Prostate gland (tissue), 2 donors: ENCODE data around the gene SMIM20. TPM values are rescaled to one million over a fixed set of nuclear protein-coding genes. Genes with fewer than 3 reads are reported as not detected.

ENCODE experiments used
- DNase-seq: peaks from one replicate; pipeline ENCODE4 v3.0.0-alpha.2; 2019; ENCODE audit warnings: low spot score
- H3K27ac ChIP-seq, 2 donors: fragments of 200-600 bp; sonication (generic); 2 replicates each; pipeline ENCODE4 v1.5.1; 2017 to 2019
- H3K27me3 ChIP-seq: fragments of 200-600 bp; sonication (generic); replicated peaks from 2 replicates; pipeline ENCODE4 v1.5.1; 2019; ENCODE audit not compliant: insufficient read depth
- H3K36me3 ChIP-seq, 2 donors: fragments of 200-600 bp; sonication (generic); 1 replicate in 1 of 2; 2 replicates in 1 of 2; pipeline versions ENCODE4 v1.5.1 to v1.8.1; 2017 to 2019
- H3K4me1 ChIP-seq: fragments of 200-600 bp; sonication (generic); replicated peaks from 2 replicates; pipeline ENCODE4 v1.5.1; 2019
- H3K4me3 ChIP-seq, 2 donors: fragments of 200-600 bp; sonication (generic); 2 replicates each; pipeline ENCODE4 v1.5.1; 2017 to 2019
- H3K9me3 ChIP-seq: fragments of 200-600 bp; sonication (generic); 2 replicates; pipeline ENCODE4 v1.5.1; 2017
- POLR2A ChIP-seq: fragments of 450-650 bp; IDR thresholded peaks from one replicate; pipeline ENCODE4 v1.6.1; 2016; ENCODE audit warnings: antibody characterized with exemption, mild to moderate bottlenecking
- POLR2AphosphoS5 ChIP-seq: sonication (generic); formaldehyde crosslinking; IDR thresholded peaks from one replicate; pipeline ENCODE4 v1.6.1; 2017; ENCODE audit warnings: antibody characterized with exemption
- whole genome bisulfite sequencing: methylation state at CpG from one replicate; pipeline ENCODE4 v1.1.5; 2018; 5-methylcytosine and 5-hydroxymethylcytosine counted together
- intact Hi-C: fragments of 100-400 bp; cut with DNase I; formaldehyde crosslinking; loops from one replicate; pipeline ENCODE4 v1.14.2; 2022
- total RNA-seq, 2 donors: library from RNA; depleted of rRNA; stranded (reverse); fragments of >200 nt; gene quantifications; one replicate each; pipeline ENCODE4 v1.1.0, GENCODE V29; 2016
- TF ChIP-seq, protein P1 (sequence below), 4 experiments: fragments of 200-600 bp in 2 of 4; fragments of 450-650 bp in 2 of 4; sonication (generic) in 2 of 4; IDR thresholded peaks; 1 replicate in 3 of 4; 2 replicates in 1 of 4; pipeline ENCODE4 v1.5.1; 2016 to 2019; ENCODE audit warnings: antibody characterized with exemption in 4 of 4, mild to moderate bottlenecking in 2 of 4, moderate library complexity in 2 of 4

The SMIM20 gene
- total RNA-seq, 2 donors from 2014 or later = 34.7 to 35.7 TPM

GRCh38 chr4:25928379-25929297 is 14.6 kb downstream of the SMIM20 start:
- Histone ChIP-seq H3K9me3 (no peaks in the 10 kb centered on the region), H3K36me3 (no peaks in the 10 kb centered on the region), H3K27me3 (no peaks in the 10 kb centered on the region), H3K4me3 (no peak overlapping the region), H3K27ac (peak overlapping the region in 1 of 2 donors; percentile 40), H3K4me1 (no peaks in the 10 kb centered on the region)
- no peak for DNase-seq
- WGBS = 26% methylated on average over 11 of the region's 11 CpGs
- TF ChIP-seq, protein P1, sequence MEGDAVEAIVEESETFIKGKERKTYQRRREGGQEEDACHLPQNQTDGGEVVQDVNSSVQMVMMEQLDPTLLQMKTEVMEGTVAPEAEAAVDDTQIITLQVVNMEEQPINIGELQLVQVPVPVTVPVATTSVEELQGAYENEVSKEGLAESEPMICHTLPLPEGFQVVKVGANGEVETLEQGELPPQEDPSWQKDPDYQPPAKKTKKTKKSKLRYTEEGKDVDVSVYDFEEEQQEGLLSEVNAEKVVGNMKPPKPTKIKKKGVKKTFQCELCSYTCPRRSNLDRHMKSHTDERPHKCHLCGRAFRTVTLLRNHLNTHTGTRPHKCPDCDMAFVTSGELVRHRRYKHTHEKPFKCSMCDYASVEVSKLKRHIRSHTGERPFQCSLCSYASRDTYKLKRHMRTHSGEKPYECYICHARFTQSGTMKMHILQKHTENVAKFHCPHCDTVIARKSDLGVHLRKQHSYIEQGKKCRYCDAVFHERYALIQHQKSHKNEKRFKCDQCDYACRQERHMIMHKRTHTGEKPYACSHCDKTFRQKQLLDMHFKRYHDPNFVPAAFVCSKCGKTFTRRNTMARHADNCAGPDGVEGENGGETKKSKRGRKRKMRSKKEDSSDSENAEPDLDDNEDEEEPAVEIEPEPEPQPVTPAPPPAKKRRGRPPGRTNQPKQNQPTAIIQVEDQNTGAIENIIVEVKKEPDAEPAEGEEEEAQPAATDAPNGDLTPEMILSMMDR (IDR thresholded peaks at IDR 0.05) = no peak
- TF ChIP-seq POLR2A (no peak), POLR2AphosphoS5 (no peak)
- intact Hi-C loops = no loop called here

- TF ChIP-seq, protein P1 (IDR thresholded peaks at IDR 0.05) = no peak
- TF ChIP-seq POLR2A (no peak), POLR2AphosphoS5 (no peak)
- Histone ChIP-seq H3K27me3 (no peaks in the 10 kb centered on the region), H3K9me3 (no peaks in the 10 kb centered on the region), H3K4me1 (no peaks in the 10 kb centered on the region), H3K4me3 (no peak overlapping the region), H3K36me3 (no peaks in the 10 kb centered on the region), H3K27ac (no peak overlapping the region)
- WGBS = 86% methylated on average over 7 of the region's 7 CpGs
- no peak for DNase-seq
- intact Hi-C loops = no loop called here
Observed at GRCh38 chr4:25929298-25929686, 15.3 kb downstream of the SMIM20 start.

- Histone ChIP-seq H3K27me3 (no peaks in the 10 kb centered on the region), H3K4me3 (no peak overlapping the region), H3K4me1 (no peaks in the 10 kb centered on the region), H3K36me3 (no peaks in the 10 kb centered on the region), H3K9me3 (no peaks in the 10 kb centered on the region), H3K27ac (no peak overlapping the region)
- no peak for DNase-seq
- 76% methylated on average over 6 of the region's 6 CpGs for WGBS
- intact Hi-C loops = no loop called here
- TF ChIP-seq, protein P1 (IDR thresholded peaks at IDR 0.05) = no peak
- no peak for TF ChIP-seq POLR2A
- no peak for TF ChIP-seq POLR2AphosphoS5
Observed at GRCh38 chr4:25930731-25931354, 16.8 kb downstream of the SMIM20 start.

GRCh38 chr4:25936696-25937095 is 22.7 kb downstream of the SMIM20 start:
- no peak for TF ChIP-seq POLR2AphosphoS5
- no peak for TF ChIP-seq POLR2A
- TF ChIP-seq, protein P1 (IDR thresholded peaks at IDR 0.05) = no peak
- 98% methylated on average over 2 of the region's 2 CpGs for WGBS
- no peaks in the 10 kb centered on the region for H3K36me3 ChIP-seq

More at GRCh38 chr4:25936696-25937095, 22.7 kb downstream of the SMIM20 start:
- no peaks in the 10 kb centered on the region for H3K4me1 ChIP-seq
- intact Hi-C loops = no loop called here
- H3K9me3 ChIP-seq = no peaks in the 10 kb centered on the region
- no peaks in the 10 kb centered on the region for H3K27me3 ChIP-seq
- no peak overlapping the region for H3K27ac ChIP-seq
- no peak for DNase-seq
- no peak overlapping the region for H3K4me3 ChIP-seq
